Neural progenitor cell (in vitro differentiated cells): ENCODE measurements around the gene RAB13.

ENCODE experiments used
- EZH2 ChIP-seq: fragments of 200-600 bp; sonication (generic); IDR thresholded peaks from 2 replicates; pipeline ENCODE4 v1.6.1; 2017; ENCODE audit warnings: antibody characterized with exemption, mild to moderate bottlenecking, moderate library complexity
- EZH2phosphoT487 ChIP-seq: fragments of 200-600 bp; sonication (generic); IDR thresholded peaks from 2 replicates; pipeline ENCODE4 v1.6.1; 2017; ENCODE audit warnings: antibody characterized with exemption
- TF ChIP-seq, protein P1 (sequence below): fragments of 200-600 bp; sonication (generic); IDR thresholded peaks from 2 replicates; pipeline ENCODE4 v1.5.1; 2017; ENCODE audit warnings: antibody characterized with exemption, mild to moderate bottlenecking

DNA sequence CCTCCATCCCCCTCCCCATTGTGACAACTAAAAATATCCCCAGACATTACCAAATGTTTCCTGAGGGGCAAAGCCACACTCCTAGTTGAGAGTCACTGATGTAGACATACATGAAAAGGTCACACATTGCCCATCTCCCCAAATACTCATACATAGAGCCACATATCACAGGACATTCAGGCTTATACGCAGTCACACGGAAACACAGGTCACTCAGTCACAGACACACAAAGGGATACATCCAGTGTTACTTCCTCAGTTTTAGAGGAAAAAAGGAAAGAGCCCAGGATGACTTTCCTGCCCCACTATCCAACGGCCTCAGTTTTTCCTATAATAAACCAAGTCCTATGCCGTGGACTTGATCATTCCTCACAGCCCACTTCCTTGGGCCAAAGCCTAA, 24.7 kb downstream of the RAB13 start:
- TF ChIP-seq, protein P1, sequence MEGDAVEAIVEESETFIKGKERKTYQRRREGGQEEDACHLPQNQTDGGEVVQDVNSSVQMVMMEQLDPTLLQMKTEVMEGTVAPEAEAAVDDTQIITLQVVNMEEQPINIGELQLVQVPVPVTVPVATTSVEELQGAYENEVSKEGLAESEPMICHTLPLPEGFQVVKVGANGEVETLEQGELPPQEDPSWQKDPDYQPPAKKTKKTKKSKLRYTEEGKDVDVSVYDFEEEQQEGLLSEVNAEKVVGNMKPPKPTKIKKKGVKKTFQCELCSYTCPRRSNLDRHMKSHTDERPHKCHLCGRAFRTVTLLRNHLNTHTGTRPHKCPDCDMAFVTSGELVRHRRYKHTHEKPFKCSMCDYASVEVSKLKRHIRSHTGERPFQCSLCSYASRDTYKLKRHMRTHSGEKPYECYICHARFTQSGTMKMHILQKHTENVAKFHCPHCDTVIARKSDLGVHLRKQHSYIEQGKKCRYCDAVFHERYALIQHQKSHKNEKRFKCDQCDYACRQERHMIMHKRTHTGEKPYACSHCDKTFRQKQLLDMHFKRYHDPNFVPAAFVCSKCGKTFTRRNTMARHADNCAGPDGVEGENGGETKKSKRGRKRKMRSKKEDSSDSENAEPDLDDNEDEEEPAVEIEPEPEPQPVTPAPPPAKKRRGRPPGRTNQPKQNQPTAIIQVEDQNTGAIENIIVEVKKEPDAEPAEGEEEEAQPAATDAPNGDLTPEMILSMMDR = no peak
- TF ChIP-seq EZH2 (no peak), EZH2phosphoT487 (no peak)
